Prostate gland (tissue), 2 donors: Measurements from ENCODE around the gene RAD51B. TPM values are rescaled to one million over a fixed set of nuclear protein-coding genes. Genes with fewer than 3 reads are reported as not detected.
A peak's percentile ranks its signal among the peaks of the same experiment; 100 is the strongest.

ENCODE experiments used
- DNase-seq: peaks from one replicate; pipeline ENCODE4 v3.0.0-alpha.2; 2019; ENCODE audit warnings: low spot score
- H3K27ac ChIP-seq, 2 donors: fragments of 200-600 bp; sonication (generic); 2 replicates each; pipeline ENCODE4 v1.5.1; 2017 to 2019
- H3K27me3 ChIP-seq: fragments of 200-600 bp; sonication (generic); replicated peaks from 2 replicates; pipeline ENCODE4 v1.5.1; 2019; ENCODE audit not compliant: insufficient read depth
- H3K36me3 ChIP-seq, 2 donors: fragments of 200-600 bp; sonication (generic); 1 replicate in 1 of 2; 2 replicates in 1 of 2; pipeline versions ENCODE4 v1.5.1 to v1.8.1; 2017 to 2019
- H3K4me1 ChIP-seq: fragments of 200-600 bp; sonication (generic); replicated peaks from 2 replicates; pipeline ENCODE4 v1.5.1; 2019
- H3K4me3 ChIP-seq, 2 donors: fragments of 200-600 bp; sonication (generic); 2 replicates each; pipeline ENCODE4 v1.5.1; 2017 to 2019
- H3K9me3 ChIP-seq: fragments of 200-600 bp; sonication (generic); 2 replicates; pipeline ENCODE4 v1.5.1; 2017
- POLR2A ChIP-seq: fragments of 450-650 bp; IDR thresholded peaks from one replicate; pipeline ENCODE4 v1.6.1; 2016; ENCODE audit warnings: antibody characterized with exemption, mild to moderate bottlenecking
- POLR2AphosphoS5 ChIP-seq: sonication (generic); formaldehyde crosslinking; IDR thresholded peaks from one replicate; pipeline ENCODE4 v1.6.1; 2017; ENCODE audit warnings: antibody characterized with exemption
- WGBS: methylation state at CpG from one replicate; pipeline ENCODE4 v1.1.5; 2018; 5-methylcytosine and 5-hydroxymethylcytosine counted together
- intact Hi-C: fragments of 100-400 bp; cut with DNase I; formaldehyde crosslinking; loops from one replicate; pipeline ENCODE4 v1.14.2; 2022
- total RNA-seq, 2 donors: library from RNA; depleted of rRNA; stranded (reverse); fragments of >200 nt; gene quantifications; one replicate each; pipeline ENCODE4 v1.1.0, GENCODE V29; 2016
- TF ChIP-seq, protein P1 (sequence below), 4 experiments: fragments of 200-600 bp in 2 of 4; fragments of 450-650 bp in 2 of 4; sonication (generic) in 2 of 4; IDR thresholded peaks; 1 replicate in 3 of 4; 2 replicates in 1 of 4; pipeline ENCODE4 v1.5.1; 2016 to 2019; ENCODE audit warnings: antibody characterized with exemption in 4 of 4, mild to moderate bottlenecking in 2 of 4, moderate library complexity in 2 of 4

The RAD51B gene
- total RNA-seq, 2 donors from 2014 or later: 14.9 to 35.8 TPM

DNA sequence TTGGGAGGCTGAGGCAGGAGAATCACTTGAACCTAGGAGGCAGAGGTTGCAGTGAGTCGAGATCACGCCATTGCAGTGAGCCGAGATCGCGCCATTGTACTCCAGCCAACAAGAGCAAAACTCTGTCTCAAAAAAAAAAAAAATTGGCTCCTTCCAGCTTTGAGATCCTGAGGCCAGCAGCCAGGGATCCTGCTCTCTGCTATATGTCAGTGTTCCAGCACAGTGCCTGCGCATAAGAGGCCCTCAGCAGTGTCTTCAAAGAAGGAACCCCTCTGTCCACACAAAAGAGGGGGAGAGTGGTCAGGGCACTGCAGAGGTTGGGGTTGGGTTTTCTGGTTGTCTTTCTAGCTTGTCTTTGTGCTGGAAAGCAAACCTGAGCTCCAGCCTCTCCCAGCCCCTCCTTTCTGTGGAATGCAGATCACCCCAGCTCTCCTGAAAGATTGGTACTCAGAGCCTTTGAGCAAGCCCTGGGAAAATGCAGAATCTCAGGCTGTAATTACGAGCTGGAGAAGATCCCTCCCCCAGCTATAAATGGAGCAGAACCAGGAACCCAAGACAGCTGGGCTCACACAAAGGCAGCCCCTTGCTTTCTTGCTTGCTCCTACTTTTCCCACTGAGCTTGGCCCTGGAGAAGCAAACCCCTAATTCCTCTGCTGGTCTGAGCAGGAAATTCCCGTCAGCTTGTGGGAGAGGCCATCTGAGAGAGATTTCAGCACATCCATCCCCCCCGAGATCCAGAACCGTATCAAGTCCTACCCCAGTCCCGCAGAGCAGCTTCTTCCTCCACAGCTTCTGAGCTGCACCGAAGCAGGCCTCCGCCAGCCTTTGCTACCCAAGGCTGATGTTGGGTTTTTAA, 767.5 kb downstream of the RAD51B start:
- DNase-seq: no peak
- Histone ChIP-seq H3K27ac (peak overlapping the region; percentile 33 to 60), H3K36me3 (no peaks in the 10 kb centered on the region), H3K27me3 (no peaks in the 10 kb centered on the region), H3K4me1 (peaks cover 7% of the 10 kb centered on the region), H3K4me3 (no peak overlapping the region), H3K9me3 (no peaks in the 10 kb centered on the region)
- intact Hi-C loops: no loop called here
- TF ChIP-seq POLR2A: no peak
- no peak for TF ChIP-seq POLR2AphosphoS5
- TF ChIP-seq, protein P1, sequence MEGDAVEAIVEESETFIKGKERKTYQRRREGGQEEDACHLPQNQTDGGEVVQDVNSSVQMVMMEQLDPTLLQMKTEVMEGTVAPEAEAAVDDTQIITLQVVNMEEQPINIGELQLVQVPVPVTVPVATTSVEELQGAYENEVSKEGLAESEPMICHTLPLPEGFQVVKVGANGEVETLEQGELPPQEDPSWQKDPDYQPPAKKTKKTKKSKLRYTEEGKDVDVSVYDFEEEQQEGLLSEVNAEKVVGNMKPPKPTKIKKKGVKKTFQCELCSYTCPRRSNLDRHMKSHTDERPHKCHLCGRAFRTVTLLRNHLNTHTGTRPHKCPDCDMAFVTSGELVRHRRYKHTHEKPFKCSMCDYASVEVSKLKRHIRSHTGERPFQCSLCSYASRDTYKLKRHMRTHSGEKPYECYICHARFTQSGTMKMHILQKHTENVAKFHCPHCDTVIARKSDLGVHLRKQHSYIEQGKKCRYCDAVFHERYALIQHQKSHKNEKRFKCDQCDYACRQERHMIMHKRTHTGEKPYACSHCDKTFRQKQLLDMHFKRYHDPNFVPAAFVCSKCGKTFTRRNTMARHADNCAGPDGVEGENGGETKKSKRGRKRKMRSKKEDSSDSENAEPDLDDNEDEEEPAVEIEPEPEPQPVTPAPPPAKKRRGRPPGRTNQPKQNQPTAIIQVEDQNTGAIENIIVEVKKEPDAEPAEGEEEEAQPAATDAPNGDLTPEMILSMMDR (IDR thresholded peaks at IDR 0.05): no peak
- WGBS: 75% methylated on average over 13 of the region's 13 CpGs

DNA sequence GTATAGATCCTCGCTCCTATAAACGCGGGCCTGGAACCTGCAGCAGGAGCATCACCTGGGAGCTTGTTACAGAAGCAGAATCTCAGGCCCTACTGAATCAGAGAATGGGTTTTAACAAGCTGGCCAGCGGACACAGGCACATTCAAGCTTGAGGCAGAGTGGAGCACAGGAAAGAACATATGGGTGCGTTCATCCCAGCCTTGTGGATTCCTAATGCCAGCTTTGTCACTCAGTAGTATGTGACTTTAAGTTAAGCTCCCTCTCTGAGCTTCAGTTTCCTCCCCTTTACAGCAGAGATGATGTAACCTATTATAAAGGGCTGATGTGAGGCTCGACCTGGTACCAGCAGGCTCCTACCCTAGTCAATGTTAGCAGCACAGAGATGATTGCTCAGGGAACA, 768.4 kb downstream of the RAD51B start:
- Histone ChIP-seq H3K36me3 (no peaks in the 10 kb centered on the region), H3K4me1 (peaks cover 7% of the 10 kb centered on the region), H3K9me3 (no peaks in the 10 kb centered on the region), H3K27me3 (no peaks in the 10 kb centered on the region), H3K27ac (peak overlapping the region in 1 of 2 donors; percentile 60), H3K4me3 (no peak overlapping the region)
- DNase-seq: no peak
- no peak for TF ChIP-seq POLR2AphosphoS5
- TF ChIP-seq POLR2A: no peak
- TF ChIP-seq, protein P1 (IDR thresholded peaks at IDR 0.05): no peak
- intact Hi-C loops: no loop called here
- 87% methylated on average over 6 of the region's 6 CpGs for WGBS

DNA sequence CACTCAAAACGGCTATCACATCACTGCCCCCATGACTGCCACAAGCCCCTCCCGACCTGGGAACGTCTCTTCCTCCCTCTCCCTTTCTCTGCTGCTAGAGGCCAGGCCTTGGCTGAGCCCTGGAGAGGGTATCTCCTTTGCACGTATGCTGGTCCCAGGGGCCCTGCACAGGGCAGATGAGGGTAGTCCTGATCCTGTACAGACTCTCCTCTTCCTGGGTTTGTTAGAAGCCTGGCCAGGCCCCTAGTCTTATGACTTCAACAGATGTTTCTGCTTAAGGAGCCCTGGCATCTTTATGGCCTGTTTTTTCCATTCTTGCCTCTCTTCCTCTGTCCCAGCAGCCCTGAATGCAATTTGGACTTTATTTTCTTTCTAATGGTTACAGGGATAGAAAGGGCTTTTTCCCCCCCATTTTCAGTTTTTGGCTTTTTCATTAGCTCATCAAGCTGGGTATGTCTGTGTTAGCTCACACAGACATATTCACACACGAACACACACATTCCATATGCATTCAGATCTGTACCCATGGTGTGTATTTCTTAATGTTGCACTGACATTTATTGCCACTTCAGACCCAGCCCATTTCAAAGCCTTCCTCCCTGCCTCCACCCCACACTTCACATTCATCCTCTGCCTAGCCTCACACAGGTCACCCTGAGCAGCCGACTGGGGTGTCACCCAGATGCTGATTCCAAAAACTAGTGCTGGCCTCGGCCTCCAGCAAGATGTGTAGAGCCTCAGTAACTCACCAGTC, 770.0 kb downstream of the RAD51B start:
- H3K9me3 ChIP-seq: no peaks in the 10 kb centered on the region
- WGBS: 39% methylated on average over 7 of the region's 7 CpGs
- TF ChIP-seq POLR2A: no peak
- TF ChIP-seq POLR2AphosphoS5: peak; percentile 55
- H3K27ac ChIP-seq: peak overlapping the region; percentile 33 to 60
- H3K4me3 ChIP-seq: no peak overlapping the region
- H3K36me3 ChIP-seq: no peaks in the 10 kb centered on the region
- intact Hi-C loops: no loop called here
- DNase-seq: no peak
- peaks cover 7% of the 10 kb centered on the region for H3K4me1 ChIP-seq
- no peaks in the 10 kb centered on the region for H3K27me3 ChIP-seq

DNA sequence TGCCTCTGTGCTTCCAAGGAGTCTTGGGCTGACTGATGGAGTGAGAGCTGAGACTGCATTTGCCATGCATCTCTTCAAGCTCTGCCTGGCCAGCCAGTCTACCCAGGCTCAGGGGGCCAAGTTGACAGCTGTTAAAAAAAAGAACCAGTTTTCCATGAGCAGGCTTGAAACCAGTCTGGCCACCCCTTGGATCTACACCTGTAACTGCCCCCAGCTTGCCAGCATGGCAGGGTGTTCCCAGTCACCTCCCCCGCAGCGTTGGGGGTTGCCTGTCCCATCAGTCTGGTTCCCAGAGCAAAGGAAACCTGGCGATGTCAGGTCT, 770.6 kb downstream of the RAD51B start:
- Histone ChIP-seq H3K4me3 (no peak overlapping the region), H3K27me3 (no peaks in the 10 kb centered on the region), H3K27ac (peak overlapping the region; percentile 33 to 60), H3K36me3 (no peaks in the 10 kb centered on the region), H3K4me1 (peaks cover 7% of the 10 kb centered on the region), H3K9me3 (no peaks in the 10 kb centered on the region)
- TF ChIP-seq, protein P1 (IDR thresholded peaks at IDR 0.05): no peak
- TF ChIP-seq POLR2A: no peak
- no peak for TF ChIP-seq POLR2AphosphoS5
- intact Hi-C loops: no loop called here
- DNase-seq: peak; percentile 48
- WGBS: 57% methylated on average over 3 of the region's 3 CpGs

DNA sequence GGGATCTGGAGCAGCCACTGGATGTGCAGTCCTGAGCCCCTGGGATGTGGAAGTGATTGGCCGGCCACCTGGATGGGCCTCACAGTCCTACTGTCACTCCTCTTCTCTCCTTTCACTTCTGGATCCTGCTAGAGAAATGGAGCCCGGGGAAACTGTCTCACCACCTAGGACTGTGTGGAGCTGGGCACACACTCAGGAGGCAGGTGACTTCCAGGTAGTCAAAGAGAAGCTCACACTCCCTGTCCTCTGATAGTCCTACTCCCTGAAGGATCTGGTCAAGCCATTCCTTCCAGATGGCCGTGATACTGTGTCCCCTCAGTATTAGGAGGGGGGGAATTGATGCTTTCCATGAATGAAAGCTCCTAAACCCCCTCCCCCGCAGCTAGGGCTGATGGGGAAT, 772.2 kb downstream of the RAD51B start:
- Histone ChIP-seq H3K27ac (peak overlapping the region; percentile 36 to 60), H3K4me1 (peaks cover 7% of the 10 kb centered on the region), H3K4me3 (no peak overlapping the region), H3K27me3 (no peaks in the 10 kb centered on the region), H3K9me3 (no peaks in the 10 kb centered on the region), H3K36me3 (no peaks in the 10 kb centered on the region)
- TF ChIP-seq POLR2AphosphoS5: no peak
- TF ChIP-seq POLR2A: no peak
- TF ChIP-seq, protein P1 (IDR thresholded peaks at IDR 0.05): no peak
- intact Hi-C loops: no loop called here
- no peak for DNase-seq
- WGBS: 91% methylated on average over 4 of the region's 4 CpGs
